AG08396 (cell line): Measurements from ENCODE around the gene HAS3.
"Not testable (repeated sequence)": the region's sequence is repeated elsewhere in the genome, so short reads cannot be mapped to it uniquely, and the experiment has no call there.

ENCODE experiments used
- DNase-seq: peaks from one replicate; pipeline ENCODE4 v3.0.0; 2012; ENCODE audit warnings: low spot score, mixed read lengths

The HAS3 gene

DNA sequence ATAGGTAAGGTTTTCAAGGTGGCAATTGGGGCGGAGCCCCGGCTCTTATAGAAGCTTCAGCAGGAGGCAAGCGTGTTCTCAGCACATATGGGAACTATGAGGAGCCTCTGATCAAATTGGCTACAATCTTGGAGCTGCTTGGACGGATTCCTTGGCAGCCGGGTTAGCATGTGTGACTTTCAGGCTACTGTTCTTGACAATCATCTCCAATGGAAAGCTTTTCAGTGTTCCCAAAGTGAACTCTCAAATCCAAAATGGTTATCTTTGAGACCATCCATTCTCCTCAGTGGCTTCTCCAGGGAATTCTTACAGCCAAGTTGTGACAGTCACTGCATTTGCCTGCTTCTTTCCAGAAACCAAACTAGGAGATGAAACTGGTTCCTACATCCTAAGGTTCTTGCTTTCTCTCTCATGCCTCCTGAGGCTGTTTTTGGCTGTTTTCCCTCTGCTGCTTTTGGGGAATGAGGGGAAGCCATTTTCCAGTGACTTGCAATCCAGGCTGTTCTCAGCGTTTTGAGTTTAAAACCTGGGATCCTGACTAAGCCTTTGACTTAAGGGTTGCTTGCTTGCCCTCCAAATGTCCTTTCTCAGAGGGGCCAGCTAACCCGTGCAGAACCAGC is 10.9 kb downstream of the HAS3 start:
- DNase-seq, result no peak

DNA sequence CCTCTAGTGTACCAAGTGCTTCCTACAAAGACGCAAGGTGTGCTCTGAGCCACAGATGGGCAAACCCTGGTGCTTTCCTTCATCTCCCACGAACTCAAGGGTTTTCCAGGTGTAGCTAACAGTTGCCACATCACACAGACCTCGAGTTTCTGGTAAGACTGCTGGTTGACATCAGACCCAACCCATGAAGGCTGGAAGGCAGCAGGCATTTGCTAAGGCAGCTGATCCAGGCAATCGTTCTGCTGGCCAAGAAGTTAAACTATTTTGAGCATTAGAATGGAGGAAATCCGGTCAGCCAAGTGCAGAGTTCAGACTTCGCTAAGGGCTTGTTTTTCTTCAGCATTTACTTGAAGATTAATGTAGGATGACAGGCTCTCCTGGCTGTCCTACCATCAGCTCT is 11.5 kb downstream of the HAS3 start:
- DNase-seq, result no peak

DNA sequence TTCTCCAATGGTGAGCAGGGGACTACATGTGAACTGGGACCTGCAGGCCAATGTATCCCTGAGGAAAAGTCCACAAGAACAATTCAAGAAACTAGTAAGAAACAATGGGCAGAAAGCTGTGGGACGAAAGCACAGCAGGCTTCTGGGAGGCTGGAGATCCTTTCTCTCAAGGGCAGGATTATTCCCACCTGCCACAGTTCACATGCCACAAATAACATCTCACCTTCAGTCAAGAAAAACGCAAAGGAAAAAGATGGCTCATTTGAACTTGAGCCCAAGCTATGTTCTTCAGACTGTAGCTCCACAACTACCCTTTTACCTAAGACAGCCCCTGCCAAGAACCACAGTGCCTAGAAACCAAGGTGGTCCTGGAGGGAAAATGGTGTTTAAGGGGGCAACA is 13.0 kb downstream of the HAS3 start:
- DNase-seq, result no peak

DNA sequence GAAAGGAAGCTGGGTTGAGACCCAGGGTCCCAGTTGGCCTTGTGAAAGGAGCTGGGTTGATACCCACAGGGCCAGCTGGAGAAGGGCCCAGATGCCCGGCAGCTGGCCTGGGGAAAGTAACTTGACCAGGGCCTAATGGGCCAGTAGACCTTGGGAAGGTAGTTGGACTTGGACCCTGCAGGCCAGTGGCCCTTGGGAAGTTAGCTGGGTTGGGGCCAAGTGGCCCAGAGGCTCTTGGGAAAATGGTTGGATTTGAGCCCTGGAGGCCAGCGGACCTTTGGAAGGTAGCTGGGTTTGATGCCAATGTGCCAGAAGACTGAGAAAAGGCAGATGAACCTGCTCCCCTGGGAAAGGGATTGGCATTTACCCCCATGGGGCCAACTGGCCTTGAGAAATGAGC is 13.5 kb downstream of the HAS3 start:
- DNase-seq, result no peak

DNA sequence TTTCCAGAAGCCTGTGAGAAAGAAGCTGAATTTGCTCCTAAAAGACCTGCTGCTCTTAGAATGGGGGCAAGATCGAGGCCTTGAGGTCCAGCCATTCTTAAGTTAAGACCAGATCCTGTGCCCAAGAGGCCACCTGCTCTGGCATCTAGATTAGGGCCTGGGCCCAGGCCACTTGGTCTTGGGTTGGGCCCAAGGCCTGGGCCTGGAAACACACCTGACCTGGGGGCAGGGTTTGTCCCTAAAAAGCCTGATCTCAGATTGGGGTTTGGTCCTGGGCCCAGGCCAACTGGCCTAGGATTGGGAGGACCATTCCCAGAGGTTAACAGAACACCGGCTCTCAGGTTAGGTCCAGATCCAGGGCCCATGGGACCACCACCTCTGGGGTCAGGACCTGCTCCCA is 14.1 kb downstream of the HAS3 start:
- DNase-seq, result no peak

DNA sequence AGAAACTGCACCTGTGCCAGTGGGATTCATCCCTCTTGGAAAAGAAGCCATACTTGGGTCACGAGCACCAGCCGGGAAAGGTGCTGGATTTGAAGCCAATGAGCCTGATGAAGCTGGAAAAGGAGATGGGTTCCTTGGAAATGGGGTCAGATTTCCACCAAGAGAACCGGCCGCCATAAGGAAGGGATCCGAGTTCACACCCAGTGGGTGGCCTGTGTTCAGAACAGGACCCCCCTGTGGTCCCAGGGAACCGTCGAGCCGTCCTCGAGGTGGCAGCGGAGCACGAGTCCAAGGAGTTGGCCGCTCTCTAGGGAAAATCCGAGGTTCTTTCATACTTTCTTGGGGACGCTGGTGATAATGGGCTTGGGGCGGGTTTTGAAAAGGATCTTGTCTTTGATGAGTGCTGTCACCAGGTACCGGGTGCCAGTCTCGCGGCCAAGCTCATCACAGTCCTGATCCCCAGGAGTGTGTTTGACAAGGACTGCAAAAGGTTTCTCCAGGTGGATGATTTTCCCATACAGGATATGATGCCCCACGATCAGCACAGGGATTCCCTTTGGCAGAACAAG is 14.7 kb downstream of the HAS3 start:
- DNase-seq, result no peak

DNA sequence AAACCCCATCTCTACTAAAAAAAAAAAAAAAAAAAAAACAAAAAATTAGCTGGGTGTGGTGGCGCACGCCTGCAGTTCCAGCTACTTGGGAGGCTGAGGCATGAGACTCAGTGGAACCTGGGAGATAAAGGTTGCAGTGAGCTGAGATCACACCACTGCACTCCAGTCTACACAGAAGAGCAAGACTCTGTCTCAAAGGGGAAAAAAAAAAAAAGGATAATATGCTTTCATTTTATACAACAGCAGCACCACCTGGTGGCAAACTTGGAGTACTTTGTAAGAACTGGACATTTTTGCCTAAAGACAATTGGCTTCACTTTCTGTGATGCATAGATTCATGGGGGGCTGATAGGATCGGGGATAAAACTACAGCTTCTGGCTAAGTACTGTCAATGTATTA is 18.5 kb downstream of the HAS3 start:
- DNase-seq, result peak; percentile 56

DNA sequence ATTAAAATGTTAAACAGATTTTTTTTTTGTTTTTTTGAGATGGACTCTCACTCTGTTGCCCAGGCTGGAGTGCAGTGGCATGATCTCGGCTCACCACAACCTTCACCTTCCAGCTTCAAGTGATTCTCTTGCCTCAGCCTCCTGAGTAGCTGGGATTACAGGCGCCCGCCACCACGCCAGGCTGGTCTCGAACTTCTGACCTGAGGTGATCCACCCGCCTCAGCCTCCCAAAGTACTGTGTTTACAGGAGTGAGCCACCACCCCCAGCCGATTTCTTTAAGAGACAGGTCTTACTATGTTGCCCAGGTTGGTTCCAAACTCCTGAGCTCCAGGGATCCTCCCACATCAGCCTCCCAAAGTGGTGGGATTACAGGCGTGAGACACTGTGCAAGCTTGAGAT is 19.0 kb downstream of the HAS3 start:
- DNase-seq, result not testable (repeated sequence)

DNA sequence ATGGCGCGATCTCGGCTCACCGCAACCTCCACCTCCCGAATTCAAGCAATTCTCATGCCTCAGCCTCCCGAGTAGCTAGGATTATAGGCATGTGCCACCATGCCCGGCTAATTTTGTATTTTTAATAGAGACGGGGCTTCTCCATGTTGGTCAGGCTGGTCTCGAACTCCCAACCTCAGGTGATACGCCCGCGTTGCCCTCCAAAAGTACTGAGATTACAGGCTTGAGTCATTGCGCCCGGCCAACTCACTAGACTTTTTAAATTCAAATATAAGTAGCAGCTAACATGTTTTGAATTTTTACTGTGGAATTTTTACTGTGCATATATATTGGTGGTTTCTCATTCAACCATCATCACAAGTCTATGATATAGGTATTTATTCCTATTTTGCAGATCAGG is 19.5 kb downstream of the HAS3 start:
- not testable (repeated sequence) for DNase-seq

DNA sequence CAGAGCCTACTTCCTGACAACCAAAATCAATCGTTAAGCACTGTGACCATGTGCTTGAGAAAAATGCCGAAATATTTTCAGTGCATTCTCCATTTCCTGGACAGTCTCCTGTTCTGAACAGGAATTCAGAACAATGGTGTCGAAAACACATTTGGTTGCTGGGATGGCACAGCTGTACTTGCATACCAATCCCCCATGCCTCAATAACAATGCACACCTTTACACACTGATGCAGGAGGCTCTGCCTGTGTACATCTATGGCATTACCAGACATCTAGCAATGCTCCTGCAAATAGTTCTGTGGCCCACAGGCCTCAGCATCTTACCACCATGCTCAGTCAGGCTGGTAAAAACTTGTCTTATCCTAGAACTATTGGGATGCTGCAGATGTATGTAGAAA is 20.8 kb downstream of the HAS3 start:
- no peak for DNase-seq

DNA sequence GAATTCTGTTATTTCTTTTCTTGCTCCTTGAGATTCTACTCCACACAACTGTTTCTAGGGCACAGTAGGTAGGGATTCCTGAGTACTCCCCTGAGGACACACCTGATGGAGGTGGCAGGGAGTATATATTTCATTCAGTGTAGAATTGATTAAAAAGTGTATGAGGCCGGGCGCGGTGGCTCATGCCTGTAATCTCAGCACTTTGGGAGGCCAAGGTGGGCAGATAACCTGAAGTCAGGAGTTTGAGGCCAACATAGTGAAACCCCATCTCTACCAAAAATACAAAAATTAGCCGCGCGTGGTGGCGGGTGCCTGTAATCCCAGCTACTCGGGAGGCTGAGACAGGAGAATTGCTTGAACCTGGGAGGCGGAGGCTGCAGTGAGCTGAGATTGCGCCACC is 21.3 kb downstream of the HAS3 start:
- DNase-seq, result not testable (repeated sequence)

DNA sequence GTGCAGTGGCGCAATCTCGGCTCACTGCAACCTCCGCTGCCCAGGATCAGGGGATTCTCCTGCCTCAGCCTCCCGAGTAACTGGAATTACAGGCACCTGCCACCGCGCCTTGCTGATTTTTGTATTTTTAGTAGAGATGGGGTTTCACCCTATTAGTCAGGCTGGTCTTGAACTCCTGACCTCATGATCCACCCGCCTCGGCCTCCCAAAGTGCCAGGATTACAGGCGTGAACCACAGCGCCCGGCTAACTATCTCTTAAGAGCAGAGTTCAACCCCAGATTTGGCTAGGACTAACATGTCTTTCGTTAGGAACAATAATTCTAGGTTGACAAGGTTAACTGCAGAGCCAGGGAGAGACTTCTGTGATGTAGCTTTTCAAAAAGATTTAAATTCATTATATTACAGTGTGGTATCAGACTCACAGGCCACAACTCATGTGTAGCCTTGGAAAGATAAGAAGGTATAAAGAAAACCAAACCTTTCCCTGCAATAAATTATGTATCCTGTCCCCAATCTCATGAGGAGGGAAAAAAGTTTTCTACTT is 22.6 kb downstream of the HAS3 start:
- no peak for DNase-seq

DNA sequence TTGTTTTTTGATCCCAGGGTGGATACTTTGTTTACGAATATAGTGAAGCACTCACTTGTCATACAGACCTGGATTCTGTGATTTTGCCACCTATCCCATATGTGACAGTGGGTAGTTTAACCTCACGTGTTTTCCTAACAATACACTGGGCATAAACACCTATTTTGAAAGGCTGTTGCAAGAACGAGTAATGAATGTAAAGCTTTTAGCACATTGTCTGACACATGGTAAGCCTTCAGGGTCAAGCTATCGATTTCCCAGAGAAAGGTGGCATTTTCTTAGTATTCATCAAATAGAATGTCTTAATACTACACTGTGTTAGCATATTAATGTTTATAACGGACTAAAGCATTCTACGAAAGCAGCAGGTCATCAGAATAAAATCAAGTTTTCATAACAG is 25.0 kb downstream of the HAS3 start:
- no peak for DNase-seq

DNA sequence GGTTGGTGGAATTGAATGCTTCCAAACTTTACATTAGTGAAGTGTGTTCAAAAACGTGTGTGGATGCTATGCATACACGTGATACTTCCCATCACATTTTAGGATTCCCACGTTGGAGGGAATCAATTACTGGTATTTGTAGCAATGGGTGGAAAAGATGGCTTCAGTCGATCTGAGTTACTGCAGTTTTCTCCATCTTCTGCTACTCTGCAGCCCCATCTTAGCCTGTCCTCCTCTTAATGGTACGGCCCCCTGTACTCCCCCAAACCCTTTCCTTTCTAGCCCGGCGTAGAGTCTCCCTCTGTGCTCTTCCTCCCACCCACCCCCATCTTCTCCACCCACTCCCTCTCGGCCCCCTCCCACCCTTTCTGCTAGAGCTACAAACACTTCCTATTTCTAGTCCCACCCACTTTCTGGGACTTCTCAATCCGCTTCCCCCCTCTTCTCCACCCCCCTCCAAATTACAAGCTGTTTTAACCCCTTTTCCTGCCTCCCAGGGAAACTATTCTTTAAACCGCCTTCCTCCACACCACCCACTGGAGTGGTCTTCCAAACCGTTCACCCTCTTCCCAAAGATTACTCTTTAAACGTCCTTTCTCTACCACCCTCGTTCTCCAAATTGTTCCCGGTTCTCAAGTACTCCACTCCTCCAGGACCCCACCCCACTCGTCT is 25.9 kb downstream of the HAS3 start:
- peak; percentile 52 for DNase-seq

DNA sequence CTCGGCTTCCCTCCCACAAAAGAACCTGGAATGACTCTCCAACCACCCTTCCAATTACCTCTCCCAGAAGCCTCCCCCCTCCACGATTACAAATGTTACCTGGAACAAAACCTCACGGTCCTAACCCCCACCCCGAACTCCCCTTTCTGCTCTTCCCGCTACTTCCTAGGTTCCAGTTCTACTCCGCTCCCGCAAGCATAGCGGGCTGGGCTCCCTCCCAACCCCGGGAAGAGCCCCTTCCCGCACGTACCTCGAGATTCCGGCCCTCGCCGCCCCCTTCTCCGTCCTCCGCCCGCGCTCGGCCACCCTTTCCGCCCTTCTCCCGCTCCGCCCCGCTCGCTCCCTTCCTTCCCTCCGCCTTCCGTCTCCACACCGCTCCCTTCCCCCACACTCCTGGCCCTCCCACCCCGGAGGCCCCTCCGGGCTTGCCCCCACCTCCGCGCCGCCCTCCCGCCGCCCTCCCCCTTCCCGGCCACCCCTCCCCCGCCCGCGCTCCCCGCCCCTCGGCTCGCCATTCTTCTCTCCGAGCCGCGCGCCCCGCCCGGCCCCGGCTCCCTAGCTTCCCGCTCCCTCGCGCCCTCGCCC is 26.5 kb downstream of the HAS3 start:
- peak; percentile 97 for DNase-seq

DNA sequence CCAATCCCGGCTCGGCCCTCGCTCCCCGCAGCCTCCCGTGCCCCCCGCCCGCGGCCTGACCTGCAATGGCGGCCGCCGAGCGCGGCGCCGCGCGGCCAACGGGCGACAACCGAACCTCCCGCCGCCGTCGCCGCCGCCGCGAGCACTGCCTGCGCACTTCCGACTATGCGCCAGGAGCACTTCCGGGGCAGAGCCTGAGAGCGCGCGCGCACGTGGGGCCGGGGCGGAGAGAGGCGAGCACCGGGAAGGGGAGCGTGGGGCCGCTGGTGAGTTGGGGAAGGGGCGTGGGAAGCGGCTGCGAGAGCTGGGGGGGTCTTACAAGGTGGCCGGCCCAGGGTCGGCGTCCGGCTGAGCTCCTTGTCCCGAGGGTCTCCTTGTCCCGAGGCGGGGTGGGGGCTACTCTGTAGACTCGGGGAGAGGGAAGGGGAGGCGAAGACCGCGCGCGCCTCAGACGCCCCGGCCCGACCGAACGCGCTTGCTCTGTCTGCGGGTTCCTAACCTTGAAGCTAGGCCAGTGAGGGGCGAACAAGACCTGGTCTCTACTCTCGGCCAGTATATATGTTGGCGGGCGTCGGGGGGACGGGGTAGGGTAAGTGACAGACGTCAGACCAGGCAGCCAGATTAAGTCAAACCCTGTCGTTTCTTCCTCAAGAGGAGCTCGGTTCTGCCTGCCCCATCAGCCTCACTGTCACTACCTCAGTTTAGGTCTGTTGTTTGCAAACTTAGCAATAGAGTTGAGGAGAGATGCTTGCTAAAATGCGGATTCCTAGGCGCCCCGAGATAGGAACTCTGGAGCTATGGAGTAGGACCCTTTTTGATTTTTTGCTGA is 27.2 kb downstream of the HAS3 start, which contains the start of the genes CHTF8 and UTP4:
TSS of gene CHTF8 (minus strand) at position 165 of the 829 bp plus-strand sequence. CDS start 11,130 bp downstream, outside the sequence.
TSS of gene UTP4 (plus strand) at position 226 of the 829 bp plus-strand sequence. CDS start 811 bp downstream, outside the sequence.
- DNase-seq, result peak; percentile 93

DNA sequence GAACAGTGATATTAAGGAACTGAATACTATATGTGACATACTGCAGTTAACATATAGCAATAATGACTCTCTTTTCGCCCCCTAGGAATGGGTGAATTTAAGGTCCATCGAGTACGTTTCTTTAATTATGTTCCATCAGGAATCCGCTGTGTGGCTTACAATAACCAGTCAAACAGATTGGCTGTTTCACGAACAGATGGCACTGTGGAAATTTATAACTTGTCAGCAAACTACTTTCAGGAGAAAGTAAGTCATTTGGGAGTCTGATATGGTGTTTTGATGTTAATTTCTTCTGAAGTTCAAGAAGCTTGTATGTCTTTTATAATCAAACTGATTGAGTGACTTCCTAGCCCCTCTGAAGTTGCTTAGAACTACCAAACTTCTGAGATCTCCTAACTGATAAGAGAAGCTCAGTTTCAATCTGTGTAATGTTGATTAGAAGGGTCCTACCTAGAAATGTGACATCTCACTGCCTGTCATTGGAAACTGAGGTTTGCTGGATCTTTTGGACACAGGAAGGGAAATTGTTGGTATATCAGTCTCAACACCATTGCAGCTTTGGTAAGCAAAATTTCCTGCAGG is 28.0 kb downstream of the HAS3 start:
- no peak for DNase-seq

DNA sequence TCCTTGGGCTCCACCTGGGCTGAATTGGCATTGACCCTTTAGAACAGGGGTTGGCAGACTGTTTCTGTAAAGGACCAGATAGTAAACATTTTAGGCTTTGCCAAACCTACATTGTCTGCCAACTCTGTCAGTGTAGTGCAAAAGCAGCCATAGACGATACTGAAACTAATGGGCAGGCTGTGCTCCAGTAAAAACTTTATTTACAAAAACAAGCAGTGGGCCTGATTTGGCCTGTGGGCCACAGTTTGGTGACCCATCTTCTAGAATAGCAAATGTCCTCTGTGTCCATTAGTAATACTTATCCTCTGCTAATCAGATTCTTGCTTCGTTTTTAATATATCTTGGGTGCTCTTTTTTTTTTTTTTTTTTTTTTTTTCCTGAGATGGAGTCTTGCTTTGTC is 33.2 kb downstream of the HAS3 start:
- no peak for DNase-seq

DNA sequence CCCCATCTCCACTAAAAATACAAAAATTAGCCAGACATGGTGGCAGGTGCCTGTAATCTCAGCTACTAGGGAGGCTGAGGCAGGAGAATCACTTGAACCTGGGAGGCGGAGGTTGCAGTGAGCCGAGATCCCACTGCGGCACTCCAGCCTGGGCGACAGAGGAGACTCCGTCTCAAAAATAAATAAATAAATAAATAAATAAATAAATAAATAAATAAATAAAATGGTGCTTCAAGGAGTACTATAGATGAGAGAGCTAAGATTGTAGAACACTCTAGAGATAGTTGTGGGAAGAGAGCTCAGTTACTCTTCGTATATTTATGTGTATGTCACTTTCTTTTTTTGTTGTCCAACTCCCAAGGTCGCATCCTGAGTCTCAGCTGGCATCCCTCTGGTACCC is 34.0 kb downstream of the HAS3 start:
- DNase-seq, result not testable (repeated sequence)

DNA sequence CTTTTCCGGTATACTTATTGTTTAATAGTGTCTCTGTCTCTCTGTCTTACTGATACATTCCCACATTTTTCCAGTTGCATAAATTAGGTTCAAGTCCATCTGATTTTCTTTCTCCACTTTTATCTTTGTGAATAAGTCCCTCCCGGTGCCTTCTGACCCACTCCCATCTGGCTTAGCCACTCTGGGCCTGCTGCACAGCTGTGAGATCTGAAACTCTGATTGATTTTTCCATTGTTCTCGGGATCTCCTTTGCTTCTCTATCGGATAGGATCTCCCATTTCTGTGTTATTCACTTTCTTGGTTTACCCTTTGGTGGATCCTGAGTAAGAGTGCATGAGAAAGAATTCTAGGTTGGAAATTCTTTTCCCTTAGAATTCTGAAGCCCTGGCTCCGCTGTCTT is 35.6 kb downstream of the HAS3 start:
- DNase-seq, result no peak

DNA sequence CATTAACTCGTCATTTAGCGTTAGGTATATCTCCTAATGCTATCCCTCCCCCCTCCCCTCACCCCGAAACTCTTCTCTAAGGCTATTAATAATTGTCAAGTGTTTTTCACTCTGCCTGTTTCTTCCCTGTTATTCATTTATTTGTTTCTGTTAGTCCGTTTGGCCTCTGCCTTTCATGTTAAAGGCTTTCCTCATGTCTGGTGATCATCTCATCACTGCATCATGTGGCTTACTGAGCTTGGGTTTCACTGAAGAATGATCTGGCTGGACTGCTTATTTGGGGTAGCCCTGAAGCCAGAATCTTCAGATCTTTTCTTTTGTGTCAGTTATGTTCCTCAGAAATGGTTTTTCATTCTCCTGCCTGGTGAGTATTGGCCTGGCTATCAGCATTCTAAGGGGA is 36.5 kb downstream of the HAS3 start:
- no peak for DNase-seq

DNA sequence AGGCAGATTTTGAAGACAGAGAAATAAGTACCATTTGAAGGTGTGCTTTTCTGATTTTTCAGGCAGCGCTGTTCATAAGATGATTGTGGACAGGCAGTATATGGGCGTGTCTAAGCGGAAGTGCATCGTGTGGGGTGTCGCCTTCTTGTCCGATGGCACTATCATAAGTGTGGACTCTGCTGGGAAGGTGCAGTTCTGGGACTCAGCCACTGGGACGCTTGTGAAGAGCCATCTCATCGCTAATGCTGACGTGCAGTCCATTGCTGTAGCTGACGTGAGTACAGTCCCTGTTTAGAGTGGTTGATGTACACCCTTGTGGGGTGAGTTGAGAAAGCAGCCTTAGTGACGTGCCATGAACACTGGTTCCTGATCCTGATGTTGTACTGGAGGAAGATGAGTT is 37.7 kb downstream of the HAS3 start:
- no peak for DNase-seq
